A673 (cell line): Measurements from ENCODE around the gene PACRG.

ENCODE experiments used
- EZH2 ChIP-seq: fragments of 200-600 bp; sonication (generic); IDR thresholded peaks from 2 replicates; pipeline ENCODE4 v1.6.1; 2017; ENCODE audit warnings: borderline replicate concordance, low read depth, mild to moderate bottlenecking, mixed read lengths, antibody characterized with exemption, low read length; ENCODE audit not compliant: poor library complexity, severe bottlenecking
- TF ChIP-seq, protein P1 (sequence below): fragments of 300-800, 200-600 bp; sonication (generic); conservative IDR thresholded peaks from 2 replicates; pipeline ENCODE4 v1.5.1; 2017; ENCODE audit warnings: low read depth, mild to moderate bottlenecking, antibody characterized with exemption, low read length, moderate library complexity, mixed read lengths

DNA sequence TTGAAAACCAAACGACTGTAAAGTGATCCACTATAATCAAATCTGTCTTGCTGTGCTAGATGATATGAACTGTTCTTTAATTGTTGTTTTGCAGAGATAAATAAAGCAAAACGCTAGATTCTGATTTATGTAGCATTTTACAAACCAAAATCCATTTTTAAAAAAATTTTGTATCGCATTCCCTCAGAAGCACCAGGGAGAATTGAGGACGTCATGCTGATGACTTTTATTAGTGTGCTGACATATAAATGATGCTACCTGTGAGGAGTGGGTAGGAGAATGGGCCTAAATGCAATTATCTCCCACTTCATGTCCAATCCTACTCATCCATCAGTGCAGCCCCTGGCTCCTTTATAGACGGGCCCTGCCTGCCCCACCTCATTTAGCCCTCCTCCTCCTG is 282.4 kb downstream of the PACRG start:
- TF ChIP-seq, protein P1, sequence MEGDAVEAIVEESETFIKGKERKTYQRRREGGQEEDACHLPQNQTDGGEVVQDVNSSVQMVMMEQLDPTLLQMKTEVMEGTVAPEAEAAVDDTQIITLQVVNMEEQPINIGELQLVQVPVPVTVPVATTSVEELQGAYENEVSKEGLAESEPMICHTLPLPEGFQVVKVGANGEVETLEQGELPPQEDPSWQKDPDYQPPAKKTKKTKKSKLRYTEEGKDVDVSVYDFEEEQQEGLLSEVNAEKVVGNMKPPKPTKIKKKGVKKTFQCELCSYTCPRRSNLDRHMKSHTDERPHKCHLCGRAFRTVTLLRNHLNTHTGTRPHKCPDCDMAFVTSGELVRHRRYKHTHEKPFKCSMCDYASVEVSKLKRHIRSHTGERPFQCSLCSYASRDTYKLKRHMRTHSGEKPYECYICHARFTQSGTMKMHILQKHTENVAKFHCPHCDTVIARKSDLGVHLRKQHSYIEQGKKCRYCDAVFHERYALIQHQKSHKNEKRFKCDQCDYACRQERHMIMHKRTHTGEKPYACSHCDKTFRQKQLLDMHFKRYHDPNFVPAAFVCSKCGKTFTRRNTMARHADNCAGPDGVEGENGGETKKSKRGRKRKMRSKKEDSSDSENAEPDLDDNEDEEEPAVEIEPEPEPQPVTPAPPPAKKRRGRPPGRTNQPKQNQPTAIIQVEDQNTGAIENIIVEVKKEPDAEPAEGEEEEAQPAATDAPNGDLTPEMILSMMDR, result no peak
- no peak for TF ChIP-seq EZH2
